Bronchial epithelial cell (primary cell): ENCODE measurements around the gene COX20. TPM values are rescaled to one million over a fixed set of nuclear protein-coding genes. Genes with fewer than 3 reads are reported as not detected.

Source experiments
- DNase-seq: peaks from one replicate; pipeline ENCODE4 v3.0.0-alpha.2; 2010; ENCODE audit warnings: low read depth
- FAIRE-seq: peaks from 2 replicates; lab custom pipeline; 2011; peaks lifted over from hg19 to GRCh38; lab: Jason Lieb, UNC
- H3K27me3 ChIP-seq: 2 replicates; pipeline ENCODE4 v1.5.1; 2011; ENCODE audit warnings: low read length; ENCODE audit not compliant: control insufficient read depth, insufficient read depth
- H3K36me3 ChIP-seq: 2 replicates; pipeline ENCODE4 v1.5.1; 2011; ENCODE audit warnings: low read length; ENCODE audit not compliant: control insufficient read depth, insufficient read depth
- H3K4me3 ChIP-seq: 2 replicates; pipeline ENCODE4 v1.5.1; 2011; ENCODE audit warnings: mild to moderate bottlenecking, low read depth, low read length, control low read depth
- total RNA-seq: library from RNA; depleted of rRNA; stranded (reverse); fragments of >200 nt; gene quantifications from 2 replicates; pipeline ENCODE4 v1.2.1, GENCODE V29; 2014
- TF ChIP-seq, protein P1 (sequence below): IDR thresholded peaks from 2 replicates; pipeline ENCODE4 v1.5.1; 2011; ENCODE audit warnings: mild to moderate bottlenecking, moderate library complexity, low read length, control low read depth, inconsistent platforms; ENCODE audit not compliant: insufficient read depth, severe bottlenecking

COX20 gene
- total RNA-seq, 1 donor from 2014 or later, result 11.1 TPM

DNA sequence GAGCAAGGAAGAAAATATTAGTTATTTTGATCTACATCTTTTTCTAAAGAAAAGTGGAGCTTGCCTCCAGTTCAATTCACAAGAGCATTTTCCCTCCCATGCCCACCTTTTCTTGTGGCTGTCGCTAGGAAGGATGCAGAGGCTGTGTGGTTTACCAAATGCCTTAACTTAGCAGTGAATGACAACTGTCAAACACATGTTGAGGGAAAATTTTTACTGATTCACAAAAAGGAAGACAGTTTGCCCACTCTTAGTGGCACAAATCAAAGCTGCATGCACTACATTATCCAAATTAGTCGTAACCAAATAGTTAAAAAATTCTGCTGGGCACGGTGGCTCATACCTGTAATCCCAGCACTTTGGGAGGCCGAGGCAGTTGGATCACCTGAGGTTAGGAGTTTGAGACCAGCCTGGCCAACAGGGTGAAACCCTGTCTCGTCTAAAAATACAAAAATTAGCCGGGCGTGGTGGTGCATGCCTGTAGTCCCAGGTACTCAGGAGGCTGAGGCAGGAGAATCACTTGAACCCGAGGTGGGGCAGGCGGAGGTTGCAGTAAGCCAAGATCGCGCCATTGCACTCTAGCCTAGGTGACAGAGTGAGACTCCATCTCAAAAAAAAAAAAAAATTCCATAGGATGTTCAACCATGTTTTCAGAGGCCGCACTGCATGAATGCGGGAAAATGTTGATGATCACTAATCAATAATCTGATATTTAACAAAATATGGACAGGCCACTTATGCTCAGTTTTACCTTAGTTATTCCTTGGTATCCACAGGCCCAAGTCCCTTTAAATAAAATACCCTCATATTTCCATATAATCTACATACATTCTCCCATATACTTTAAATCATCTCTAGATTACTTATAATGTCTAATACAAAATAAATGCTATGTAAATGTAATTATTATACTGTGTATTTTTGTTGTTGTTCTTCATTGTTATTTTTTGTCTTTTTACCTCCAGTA lies 9.0 kb downstream of the COX20 start:
- FAIRE-seq (no peak), DNase-seq (no peak)
- no peaks in the 10 kb centered on the region for H3K27me3 ChIP-seq
- H3K4me3 ChIP-seq, result no peak overlapping the region
- TF ChIP-seq, protein P1, sequence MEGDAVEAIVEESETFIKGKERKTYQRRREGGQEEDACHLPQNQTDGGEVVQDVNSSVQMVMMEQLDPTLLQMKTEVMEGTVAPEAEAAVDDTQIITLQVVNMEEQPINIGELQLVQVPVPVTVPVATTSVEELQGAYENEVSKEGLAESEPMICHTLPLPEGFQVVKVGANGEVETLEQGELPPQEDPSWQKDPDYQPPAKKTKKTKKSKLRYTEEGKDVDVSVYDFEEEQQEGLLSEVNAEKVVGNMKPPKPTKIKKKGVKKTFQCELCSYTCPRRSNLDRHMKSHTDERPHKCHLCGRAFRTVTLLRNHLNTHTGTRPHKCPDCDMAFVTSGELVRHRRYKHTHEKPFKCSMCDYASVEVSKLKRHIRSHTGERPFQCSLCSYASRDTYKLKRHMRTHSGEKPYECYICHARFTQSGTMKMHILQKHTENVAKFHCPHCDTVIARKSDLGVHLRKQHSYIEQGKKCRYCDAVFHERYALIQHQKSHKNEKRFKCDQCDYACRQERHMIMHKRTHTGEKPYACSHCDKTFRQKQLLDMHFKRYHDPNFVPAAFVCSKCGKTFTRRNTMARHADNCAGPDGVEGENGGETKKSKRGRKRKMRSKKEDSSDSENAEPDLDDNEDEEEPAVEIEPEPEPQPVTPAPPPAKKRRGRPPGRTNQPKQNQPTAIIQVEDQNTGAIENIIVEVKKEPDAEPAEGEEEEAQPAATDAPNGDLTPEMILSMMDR, result no peak
- peaks cover 7% of the 10 kb centered on the region for H3K36me3 ChIP-seq

DNA sequence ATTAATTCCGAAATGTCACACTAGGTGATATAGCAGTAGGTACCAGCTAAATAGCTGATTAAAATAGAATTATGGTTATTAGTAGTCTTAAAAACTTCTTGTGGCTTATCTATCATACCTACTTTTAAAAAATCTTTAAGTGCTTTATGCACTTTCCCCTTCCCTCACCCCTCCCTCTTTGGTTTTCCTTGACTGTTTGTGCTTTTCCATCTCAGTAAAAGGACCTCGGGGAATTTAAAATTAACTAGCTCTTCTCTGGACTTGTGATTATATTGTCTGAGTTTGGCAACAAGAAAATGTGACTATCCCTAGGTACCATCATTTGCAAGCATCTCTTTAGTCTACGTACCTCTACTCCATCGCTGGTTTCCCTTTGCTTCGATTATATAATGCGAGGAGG lies 11.2 kb downstream of the COX20 start:
- Histone ChIP-seq H3K27me3 (no peaks in the 10 kb centered on the region), H3K4me3 (no peak overlapping the region), H3K36me3 (peaks cover 7% of the 10 kb centered on the region)
- no peak for DNase-seq
- FAIRE-seq, result no peak
- TF ChIP-seq, protein P1, result no peak

DNA sequence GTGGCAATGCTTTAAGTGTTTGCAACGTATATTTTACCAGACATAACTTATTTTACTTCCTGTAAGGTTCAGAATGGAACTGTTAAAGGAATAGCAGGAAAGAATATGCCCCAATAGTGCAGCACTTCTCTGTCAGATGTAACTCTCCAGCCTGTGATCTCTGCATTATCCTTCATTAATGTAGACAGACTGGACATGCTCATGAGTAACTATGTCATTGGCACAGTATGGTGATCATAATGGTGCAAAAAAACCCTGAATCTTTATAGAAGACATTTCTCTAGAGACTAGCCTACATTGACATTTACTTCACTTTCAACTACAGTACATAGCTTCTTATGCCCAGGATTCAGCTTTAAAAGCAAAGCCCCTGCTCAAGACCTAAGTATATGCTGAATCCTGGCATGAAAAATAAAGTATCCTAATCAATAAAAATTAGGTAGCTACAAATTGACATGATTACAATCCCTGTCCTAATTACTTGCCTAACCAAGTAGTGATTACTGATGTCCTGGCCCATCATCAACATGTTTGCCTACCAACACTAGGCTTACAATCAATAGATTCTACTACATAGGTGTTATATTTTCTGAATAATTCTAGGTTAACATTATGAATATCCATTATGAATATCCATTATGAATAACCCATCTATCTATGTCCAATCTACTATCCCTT lies 13.9 kb downstream of the COX20 start:
- FAIRE-seq, result no peak
- no peak for DNase-seq
- Histone ChIP-seq H3K27me3 (no peaks in the 10 kb centered on the region), H3K4me3 (no peak overlapping the region), H3K36me3 (peaks cover 5% of the 10 kb centered on the region)
- TF ChIP-seq, protein P1, result no peak

DNA sequence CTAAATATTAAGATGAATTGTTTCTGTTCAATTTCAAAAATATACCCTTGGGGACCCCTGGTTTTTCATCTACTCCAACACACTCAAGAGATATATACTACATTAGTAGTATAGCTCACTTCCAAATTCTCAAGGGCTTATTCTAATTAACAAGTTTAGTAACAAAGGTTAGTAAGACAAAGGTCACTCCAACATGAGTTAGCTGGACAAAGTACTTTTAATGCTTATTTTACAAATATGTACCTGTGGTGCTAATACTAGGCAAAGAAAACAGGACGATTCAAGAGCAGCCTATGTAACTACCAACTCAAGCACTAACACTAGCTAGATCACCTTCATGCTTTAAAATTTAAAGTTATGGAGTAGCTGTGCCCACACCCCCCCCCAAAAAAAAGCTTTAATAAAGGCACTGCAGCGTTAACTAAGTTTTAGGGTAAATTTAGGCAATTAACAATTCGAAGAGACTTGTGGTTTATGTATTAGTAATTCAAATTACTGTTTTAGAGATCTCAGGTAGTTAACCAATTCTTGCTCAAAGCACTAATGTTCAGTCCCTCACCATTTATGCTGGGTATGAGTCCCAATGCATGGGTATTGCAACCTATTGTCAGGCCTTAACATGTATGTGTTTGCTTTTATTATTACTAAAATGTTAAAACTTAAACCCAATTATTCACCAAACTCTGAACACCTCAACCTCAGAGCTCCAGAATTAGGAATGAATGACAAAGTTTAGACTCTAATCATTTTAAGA lies 14.8 kb downstream of the COX20 start:
- FAIRE-seq, result no peak
- TF ChIP-seq, protein P1, result no peak
- H3K36me3 ChIP-seq, result peaks cover 9% of the 10 kb centered on the region

DNA sequence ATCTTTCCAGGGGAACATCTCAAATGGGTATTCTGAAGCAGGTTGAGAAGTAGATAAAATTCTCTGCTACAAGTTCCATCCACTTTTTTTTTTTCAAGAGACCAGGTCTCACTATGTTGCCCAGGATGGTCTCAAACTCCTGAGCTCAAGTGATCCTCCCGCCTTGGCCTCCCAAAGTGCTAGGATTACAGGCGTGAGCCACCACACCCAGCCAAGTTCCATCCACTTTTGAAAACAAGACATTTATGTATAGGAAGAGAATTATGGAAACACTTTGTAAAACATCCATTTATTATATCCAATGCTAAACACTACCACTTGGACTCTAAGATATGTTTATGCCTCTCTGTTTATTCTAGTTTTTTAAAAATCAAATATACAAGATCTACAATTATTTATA lies 15.4 kb downstream of the COX20 start:
- FAIRE-seq, result no peak

More for the DNA sequence above, 14.8 kb downstream of the COX20 start:
- H3K4me3 ChIP-seq, result no peak overlapping the region
- DNase-seq, result no peak
- no peaks in the 10 kb centered on the region for H3K27me3 ChIP-seq

More for the DNA sequence above, 15.4 kb downstream of the COX20 start:
- TF ChIP-seq, protein P1, result no peak
- Histone ChIP-seq H3K4me3 (no peak overlapping the region), H3K36me3 (peaks cover 11% of the 10 kb centered on the region), H3K27me3 (no peaks in the 10 kb centered on the region)
- no peak for DNase-seq
